K562 (cell line): ENCODE data around the gene LST1. TPM values are rescaled to one million over a fixed set of nuclear protein-coding genes. Genes with fewer than 3 reads are reported as not detected.

ENCODE experiments used
- EP400 ChIP-seq: fragments of 450-650 bp; IDR thresholded peaks from 2 replicates; pipeline ENCODE4 v1.6.1; 2017; ENCODE audit warnings: antibody characterized with exemption, mild to moderate bottlenecking, moderate library complexity
- KDM4B ChIP-seq, 2 experiments: fragments of 450-650 bp in 1 of 2; sonication (generic) in 1 of 2; IDR thresholded peaks; 2 replicates each; pipeline ENCODE4 v1.6.1; 2016 to 2017; ENCODE audit warnings: borderline replicate concordance in 2 of 2, antibody characterized with exemption in 1 of 2, low read depth in 1 of 2, mild to moderate bottlenecking in 1 of 2
- KLF10 ChIP-seq: fragments of 250-450 bp; sonication (Bioruptor Pico); IDR thresholded peaks from 2 replicates; pipeline ENCODE4 v1.6.1; 2021; ENCODE audit warnings: matching md5 sums
- RAD21 ChIP-seq, 2 experiments: fragments of 250-450 bp in 1 of 2; fragments of 450-650 bp in 1 of 2; sonication (Bioruptor Pico) in 1 of 2; formaldehyde crosslinking in 1 of 2; IDR thresholded peaks in 1 of 2; conservative IDR thresholded peaks in 1 of 2; 2 replicates each; pipeline versions ENCODE4 v1.4.0 to v1.8.0; 2020 to 2022; ENCODE audit warnings: mild to moderate bottlenecking in 2 of 2, moderate library complexity in 1 of 2
- RREB1 ChIP-seq: fragments of 250-450 bp; sonication (Bioruptor Pico); IDR thresholded peaks from 2 replicates; pipeline ENCODE4 v1.4.0; 2020
- SRSF9 ChIP-seq: fragments of 200-400 bp; formaldehyde crosslinking; IDR thresholded peaks from 2 replicates; pipeline ENCODE4 v1.6.1; 2017; ENCODE audit warnings: low read depth, low read length, borderline replicate concordance
- TCF7 ChIP-seq: sonication (generic); IDR thresholded peaks from 2 replicates; pipeline ENCODE4 v1.6.1; 2016; ENCODE audit warnings: antibody characterized with exemption, borderline replicate concordance
- TSHZ1 ChIP-seq: fragments of 250-450 bp; sonication (Bioruptor Pico); IDR thresholded peaks from 2 replicates; pipeline ENCODE4 v1.4.0; 2020; ENCODE audit warnings: mild to moderate bottlenecking, moderate library complexity
- ZNF324 ChIP-seq: fragments of 250-450 bp; sonication (Bioruptor Pico); IDR thresholded peaks from 2 replicates; pipeline ENCODE4 v1.4.0; 2020; ENCODE audit warnings: mild to moderate bottlenecking
- ZNF695 ChIP-seq: fragments of 450-650 bp; formaldehyde crosslinking; IDR thresholded peaks from 2 replicates; pipeline ENCODE4 v1.4.0; 2020; ENCODE audit warnings: mild to moderate bottlenecking, moderate library complexity
- polyA plus RNA-seq, 8 experiments: library from polyadenylated mRNA; depleted of rRNA in 4 of 8; stranded (reverse) in 5 of 8; unstranded in 3 of 8; fragments of >200 nt; fragmentation: Nextera tagmentation in 2 of 8; fragmentation: Illumina TruSeq in 1 of 8; extraction: Ambion mirVana in 2 of 8; extraction: Trizol in 1 of 8; gene quantifications; 2 replicates each; pipeline versions ENCODE4 v1.2.1 to v1.2.3, GENCODE V29; 2011 to 2014; ENCODE audit warnings: inconsistent platforms in 1 of 8, missing spikeins in 1 of 8
- total RNA-seq, 7 experiments: library from RNA; depleted of rRNA in 6 of 7; stranded (reverse); fragments of >200 nt in 6 of 7; fragmentation: Illumina TruSeq in 2 of 7; extraction: Trizol in 2 of 7; gene quantifications; 2 replicates each; pipeline versions ENCODE4 v1.2.1 to v1.2.3, GENCODE V29; 2011 to 2021; ENCODE audit warnings: low replicate concordance in 1 of 7

The LST1 gene
- total and polyA plus RNA-seq, 9 of the 15 experiments (the other 6 are each of a cell fraction or from before 2014, with no cell fraction given) = 0.82 to 7.8 (median 1.7) TPM

- peak; percentile 95 for TF ChIP-seq RREB1 (CRISPR knock-in tag)
- no peak for TF ChIP-seq SRSF9
- no peak for TF ChIP-seq KLF10 (CRISPR knock-in tag)
- 0 out of 2 replicates have a peak, but pooled peaks have one; percentile 69 for TF ChIP-seq ZNF695
- peak; percentile 87 for TF ChIP-seq EP400
- TF ChIP-seq ZNF324 (CRISPR knock-in tag) = peak; percentile 17; the same call in 1 of the 2 replicates
- peak in 1 of 2 experiments; percentile 18; a peak in 1 of 4 replicates for TF ChIP-seq RAD21 (CRISPR knock-in tag; conservative IDR thresholded peaks at IDR 0.05 in 1 of 2, IDR thresholded peaks at IDR 0.05 in 1 of 2)
- no peak; the same call in 1 of the 2 replicates for TF ChIP-seq TCF7
- 0 out of 4 replicates have a peak, but pooled peaks of 1 of the 2 experiments have one; percentile 1 for TF ChIP-seq KDM4B (IDR thresholded peaks at IDR 0.05; ENCODE audit: borderline replicate concordance in 2 of 2, low read depth in 1 of 2)
- no peak for TF ChIP-seq TSHZ1
Observed at GRCh38 chr6:31619805-31620585, 33.9 kb downstream of the LST1 start (continued).
